NCI-H146 (cell line): ENCODE data around the gene RSRP1.
A peak's percentile ranks its signal among the peaks of the same experiment; 100 is the strongest.
"Not testable (repeated sequence)": the region's sequence is repeated elsewhere in the genome, so short reads cannot be mapped to it uniquely, and the experiment has no call there.

Experiments used
- DNase-seq: peaks from one replicate; lab custom pipeline; 2025; lab: John Stamatoyannopoulos, UW

The RSRP1 gene

GRCh38 chr1:25247024-25247828, at the start of gene RSRP1:
TSS of gene RSRP1 (minus strand) at chr1:25247454. CDS start at chr1:25246963, 491 bp downstream.
- DNase-seq: peak; percentile 98

GRCh38 chr1:25296501-25296900, 49.2 kb upstream of the RSRP1 start:
- not testable (repeated sequence) for DNase-seq

- not testable (repeated sequence) for DNase-seq
Measured at GRCh38 chr1:25294889-25295826, 47.9 kb upstream of the RSRP1 start.

GRCh38 chr1:25293426-25293825, 46.2 kb upstream of the RSRP1 start:
- not testable (repeated sequence) for DNase-seq

GRCh38 chr1:25290043-25290442, 42.8 kb upstream of the RSRP1 start:
- DNase-seq: not testable (repeated sequence)

- DNase-seq: not testable (repeated sequence)
Measured at GRCh38 chr1:25288573-25289101, 41.4 kb upstream of the RSRP1 start.

- DNase-seq: not testable (repeated sequence)
Measured at GRCh38 chr1:25287164-25287563, 39.9 kb upstream of the RSRP1 start.

GRCh38 chr1:25285862-25286261, 38.6 kb upstream of the RSRP1 start:
- not testable (repeated sequence) for DNase-seq

- not testable (repeated sequence) for DNase-seq
Measured at GRCh38 chr1:25279693-25280111, 32.4 kb upstream of the RSRP1 start.

GRCh38 chr1:25278790-25279189, 31.5 kb upstream of the RSRP1 start:
- DNase-seq: not testable (repeated sequence)

- not testable (repeated sequence) for DNase-seq
Measured at GRCh38 chr1:25278358-25278757, 31.1 kb upstream of the RSRP1 start.

- not testable (repeated sequence) for DNase-seq
Measured at GRCh38 chr1:25277295-25277694, 30.0 kb upstream of the RSRP1 start.

- not testable (repeated sequence) for DNase-seq
Measured at GRCh38 chr1:25275648-25276047, 28.4 kb upstream of the RSRP1 start.

GRCh38 chr1:25272238-25272637, 25.0 kb upstream of the RSRP1 start, which contains the start of gene RHD:
TSS of gene RHD (plus strand) at chr1:25272509. CDS start at chr1:25272548, 39 bp downstream.
- DNase-seq: not testable (repeated sequence)

- not testable (repeated sequence) for DNase-seq
Measured at GRCh38 chr1:25268143-25268760, 21.0 kb upstream of the RSRP1 start.

- DNase-seq: peak; percentile 54
Measured at GRCh38 chr1:25267288-25268142, 20.3 kb upstream of the RSRP1 start.

GRCh38 chr1:25266554-25267287, 19.5 kb upstream of the RSRP1 start:
- not testable (repeated sequence) for DNase-seq

GRCh38 chr1:25260336-25260735, 13.1 kb upstream of the RSRP1 start:
- DNase-seq: not testable (repeated sequence)

- DNase-seq: not testable (repeated sequence)
Measured at GRCh38 chr1:25259813-25260212, 12.6 kb upstream of the RSRP1 start.

GRCh38 chr1:25257196-25257595, 9.9 kb upstream of the RSRP1 start:
- DNase-seq: no peak
